ENCODE measurements around the gene ARHGAP22. TPM values are rescaled to one million over a fixed set of nuclear protein-coding genes. Genes with fewer than 3 reads are reported as not detected.

ARHGAP22 gene
- total and polyA plus RNA-seq, 2 experiments from 2014 or later, result 3.2 to 7.8 TPM

GRCh38 chr10:48442090-48442808, 162.6 kb downstream of the ARHGAP22 start:
- no peaks in the 10 kb centered on the region for H3K27me3 ChIP-seq
- TF ChIP-seq CTCF (IDR thresholded peaks at IDR 0.05; ENCODE audit: low read depth, low read length), result no peak
- H3K9me3 ChIP-seq (ENCODE audit: low read depth), result no peaks in the 10 kb centered on the region
- H3K27ac ChIP-seq, result no peak overlapping the region
- DNase-seq (ENCODE audit: low read depth in 1 of 2, low spot score in 1 of 2), result no peak
- no peaks in the 10 kb centered on the region for H3K36me3 ChIP-seq
- no peaks in the 10 kb centered on the region for H3K4me1 ChIP-seq (ENCODE audit: low read depth)
- H3K4me3 ChIP-seq, result no peak overlapping the region

DNA sequence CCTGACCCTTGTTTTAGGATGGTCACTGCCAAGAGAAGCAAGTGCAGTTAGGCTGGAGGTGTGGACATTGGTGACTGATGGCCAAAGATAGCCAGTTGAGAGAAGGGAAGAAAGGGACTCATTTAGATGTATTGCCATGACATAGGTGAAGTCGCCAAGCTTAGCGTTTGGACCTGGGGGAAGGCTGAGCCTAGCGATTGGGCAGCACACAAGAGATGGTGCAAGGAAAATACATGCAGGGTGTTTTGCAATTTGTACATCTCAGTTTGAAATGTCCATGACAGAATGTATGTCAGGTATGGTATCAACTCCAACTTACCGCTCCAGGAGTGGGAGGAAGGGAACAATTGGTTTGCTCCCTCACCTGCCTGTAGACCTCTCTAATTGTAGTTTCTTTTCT, 164.1 kb downstream of the ARHGAP22 start:
- Histone ChIP-seq H3K4me1 (ENCODE audit: low read depth) (no peaks in the 10 kb centered on the region), H3K27me3 (no peaks in the 10 kb centered on the region), H3K27ac (no peak overlapping the region), H3K4me3 (no peak overlapping the region), H3K9me3 (ENCODE audit: low read depth) (no peaks in the 10 kb centered on the region), H3K36me3 (peaks cover 3% of the 10 kb centered on the region)
- no peak for TF ChIP-seq CTCF (IDR thresholded peaks at IDR 0.05; ENCODE audit: low read depth, low read length)
- no peak for DNase-seq (ENCODE audit: low read depth in 1 of 2, low spot score in 1 of 2)

DNA sequence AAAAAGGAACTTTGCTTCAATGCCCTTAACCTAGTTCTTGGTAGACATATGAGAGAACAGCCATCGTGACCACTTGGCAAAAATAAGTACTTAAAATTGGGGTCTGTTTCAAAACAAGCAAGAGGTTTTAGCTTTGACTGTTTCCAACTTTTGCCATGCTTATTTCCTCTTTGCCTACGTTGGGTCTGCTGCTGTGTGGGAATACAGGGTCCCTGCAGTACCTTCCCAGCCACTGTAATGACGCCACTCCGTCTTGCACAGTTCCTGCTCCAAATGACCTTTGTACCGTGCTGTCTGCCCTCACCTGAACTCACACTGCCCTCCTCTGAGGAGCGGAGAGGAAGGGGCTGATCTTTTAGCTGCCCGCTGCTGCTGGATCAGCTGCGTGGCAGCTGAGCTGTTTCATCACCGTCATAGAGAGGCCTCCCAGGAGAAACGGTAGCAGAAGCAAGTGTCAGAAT, 165.3 kb downstream of the ARHGAP22 start:
- Histone ChIP-seq H3K27ac (peak overlapping the region; percentile 64), H3K4me3 (no peak overlapping the region)

DNA sequence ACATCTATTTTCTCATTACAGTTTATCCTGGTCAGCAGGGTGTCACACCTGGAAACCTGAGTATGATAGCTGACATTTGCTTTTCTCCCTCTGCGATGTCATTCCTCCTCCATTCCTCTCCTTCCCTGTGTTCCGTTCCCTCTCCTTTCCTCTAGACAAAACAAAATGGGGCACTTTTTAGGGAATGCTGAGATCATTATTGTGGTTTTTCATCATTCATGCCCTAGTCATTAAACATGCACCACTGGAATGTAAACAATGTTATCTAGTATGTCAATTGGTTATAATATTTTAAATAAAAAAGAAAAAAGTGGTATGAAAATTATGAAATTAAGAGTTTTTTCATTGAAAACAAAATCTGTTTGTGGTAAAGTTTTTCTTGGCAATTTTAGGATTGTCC, 165.8 kb downstream of the ARHGAP22 start:
- Histone ChIP-seq H3K4me1 (ENCODE audit: low read depth) (no peaks in the 10 kb centered on the region), H3K36me3 (peaks cover 7% of the 10 kb centered on the region), H3K9me3 (ENCODE audit: low read depth) (no peaks in the 10 kb centered on the region), H3K4me3 (no peak overlapping the region), H3K27ac (no peak overlapping the region), H3K27me3 (no peaks in the 10 kb centered on the region)
- TF ChIP-seq CTCF (IDR thresholded peaks at IDR 0.05; ENCODE audit: low read depth, low read length), result no peak
- DNase-seq (ENCODE audit: low read depth in 1 of 2, low spot score in 1 of 2), result peak in 1 of 2 donors; percentile 59

More for the DNA sequence above, 165.3 kb downstream of the ARHGAP22 start:
- no peaks in the 10 kb centered on the region for H3K27me3 ChIP-seq
- H3K36me3 ChIP-seq, result peaks cover 7% of the 10 kb centered on the region
- TF ChIP-seq CTCF (IDR thresholded peaks at IDR 0.05; ENCODE audit: low read depth, low read length), result no peak
- peak; percentile 21 to 41 for DNase-seq (ENCODE audit: low read depth in 1 of 2, low spot score in 1 of 2)
- H3K4me1 ChIP-seq (ENCODE audit: low read depth), result no peaks in the 10 kb centered on the region
- no peaks in the 10 kb centered on the region for H3K9me3 ChIP-seq (ENCODE audit: low read depth)

GRCh38 chr10:48437546-48437945, 167.3 kb downstream of the ARHGAP22 start:
- peaks cover 7% of the 10 kb centered on the region for H3K36me3 ChIP-seq

More at GRCh38 chr10:48437546-48437945, 167.3 kb downstream of the ARHGAP22 start:
- H3K4me3 ChIP-seq, result no peak overlapping the region
- H3K4me1 ChIP-seq (ENCODE audit: low read depth), result no peaks in the 10 kb centered on the region
- no peaks in the 10 kb centered on the region for H3K9me3 ChIP-seq (ENCODE audit: low read depth)
- no peak overlapping the region for H3K27ac ChIP-seq
- no peaks in the 10 kb centered on the region for H3K27me3 ChIP-seq
- TF ChIP-seq CTCF (IDR thresholded peaks at IDR 0.05; ENCODE audit: low read depth, low read length), result no peak
- DNase-seq (ENCODE audit: low read depth in 1 of 2, low spot score in 1 of 2), result no peak
